Astrocyte (in vitro differentiated cells and primary cell): ENCODE measurements around the gene RAI2. TPM values are rescaled to one million over a fixed set of nuclear protein-coding genes. Genes with fewer than 3 reads are reported as not detected.

ENCODE experiments used
- DNase-seq: peaks from one replicate; pipeline ENCODE4 v3.0.0-alpha.2; 2010; ENCODE audit warnings: low read depth
- FAIRE-seq: peaks from 2 replicates; lab custom pipeline; 2011; peaks lifted over from hg19 to GRCh38; lab: Jason Lieb, UNC
- H2AFZ ChIP-seq: 2 replicates; pipeline ENCODE4 v1.6.0; 2012; ENCODE audit warnings: low read depth, low read length, inconsistent platforms
- H3K27ac ChIP-seq: 2 replicates; pipeline ENCODE4 v1.5.1; 2011; ENCODE audit warnings: low read depth, low read length, inconsistent platforms
- H3K27me3 ChIP-seq: 2 replicates; pipeline ENCODE4 v1.6.0; 2011; ENCODE audit warnings: low read length, inconsistent platforms; ENCODE audit not compliant: insufficient read depth
- H3K36me3 ChIP-seq: 2 replicates; pipeline ENCODE4 v1.5.1; 2011; ENCODE audit warnings: low read length, inconsistent platforms; ENCODE audit not compliant: insufficient read depth
- H3K4me1 ChIP-seq: 2 replicates; pipeline ENCODE4 v1.5.1; 2011; ENCODE audit warnings: low read length, inconsistent platforms; ENCODE audit not compliant: insufficient read depth
- H3K4me2 ChIP-seq: 2 replicates; pipeline ENCODE4 v1.6.0; 2012; ENCODE audit warnings: low read length, inconsistent platforms
- H3K4me3 ChIP-seq: 2 replicates; pipeline ENCODE4 v1.5.1; 2011; ENCODE audit warnings: low read depth, mild to moderate bottlenecking, low read length, inconsistent platforms; ENCODE audit not compliant: insufficient read depth
- H3K79me2 ChIP-seq: 2 replicates; pipeline ENCODE4 v1.6.0; 2012; ENCODE audit warnings: mild to moderate bottlenecking, low read length, inconsistent platforms; ENCODE audit not compliant: insufficient read depth
- H3K9ac ChIP-seq: 2 replicates; pipeline ENCODE4 v1.6.0; 2012; ENCODE audit warnings: mild to moderate bottlenecking, low read length, inconsistent platforms
- H3K9me3 ChIP-seq: 2 replicates; pipeline ENCODE4 v1.5.1; 2012; ENCODE audit warnings: low read depth, mild to moderate bottlenecking, low read length, inconsistent platforms; ENCODE audit not compliant: insufficient read depth
- H4K20me1 ChIP-seq: 2 replicates; pipeline ENCODE4 v1.6.0; 2012; ENCODE audit warnings: low read length, inconsistent platforms; ENCODE audit not compliant: insufficient read depth
- H3K27ac Mint-ChIP-seq: one replicate; pipeline ENCODE4 v1.8.0; 2021; ENCODE audit warnings: mild to moderate bottlenecking, mixed read lengths; ENCODE audit not compliant: unreplicated experiment
- H3K27me3 Mint-ChIP-seq: one replicate; pipeline ENCODE4 v1.8.0; 2021; ENCODE audit warnings: low read depth, mixed read lengths; ENCODE audit not compliant: unreplicated experiment
- H3K36me3 Mint-ChIP-seq: one replicate; pipeline ENCODE4 v1.8.0; 2021; ENCODE audit warnings: low read depth, mixed read lengths; ENCODE audit not compliant: unreplicated experiment
- H3K4me1 Mint-ChIP-seq: one replicate; pipeline ENCODE4 v1.8.0; 2021; ENCODE audit warnings: low read depth, mixed read lengths; ENCODE audit not compliant: unreplicated experiment
- H3K4me3 Mint-ChIP-seq: one replicate; pipeline ENCODE4 v1.8.0; 2021; ENCODE audit warnings: mild to moderate bottlenecking, moderate library complexity, mixed read lengths; ENCODE audit not compliant: unreplicated experiment
- H3K9me3 Mint-ChIP-seq: one replicate; pipeline ENCODE4 v1.8.0; 2021; ENCODE audit warnings: mild to moderate bottlenecking, mixed read lengths; ENCODE audit not compliant: unreplicated experiment
- CTCF ChIP-seq: IDR thresholded peaks from 2 replicates; pipeline ENCODE4 v1.5.1; 2011; ENCODE audit warnings: low read depth, mild to moderate bottlenecking, inconsistent platforms, low read length, moderate library complexity; ENCODE audit not compliant: insufficient read depth
- EZH2 ChIP-seq: IDR thresholded peaks from 2 replicates; pipeline ENCODE4 v1.6.1; 2012; ENCODE audit warnings: mild to moderate bottlenecking, low read length, inconsistent platforms; ENCODE audit not compliant: insufficient read depth
- total RNA-seq: library from RNA; stranded (reverse); gene quantifications from 2 replicates; pipeline ENCODE4 v1.2.1, GENCODE V29; 2021

The RAI2 gene
- total RNA-seq, 1 donor from 2014 or later, result 0.66 TPM

- Histone ChIP-seq H3K79me2 (no peaks in the 10 kb centered on the region), H3K36me3 (no peaks in the 10 kb centered on the region), H3K4me3 (no peak overlapping the region), H3K27me3 (no peaks in the 10 kb centered on the region), H4K20me1 (no peaks in the 10 kb centered on the region), H3K4me2 (no peak overlapping the region), H3K27ac (no peak overlapping the region), H3K9ac (no peak overlapping the region), H2AFZ (no peak overlapping the region), H3K9me3 (no peaks in the 10 kb centered on the region), H3K4me1 (no peaks in the 10 kb centered on the region)
- H3K9me3 Mint-ChIP-seq, result no peaks in the 10 kb centered on the region
- no peaks in the 10 kb centered on the region for H3K4me1 Mint-ChIP-seq
- no peaks in the 10 kb centered on the region for H3K36me3 Mint-ChIP-seq
- DNase-seq (no peak), FAIRE-seq (no peak)
- H3K27me3 Mint-ChIP-seq, result peaks cover 15% of the 10 kb centered on the region
- TF ChIP-seq CTCF, result no peak
- TF ChIP-seq EZH2, result no peak
- no peak overlapping the region for H3K4me3 Mint-ChIP-seq
- no peak overlapping the region for H3K27ac Mint-ChIP-seq
These were observed 27.1 kb downstream of the RAI2 start for GRCh38 chrX:17833954-17834353.

GRCh38 chrX:17831255-17831654, 29.8 kb downstream of the RAI2 start:
- H3K4me1 Mint-ChIP-seq, result no peaks in the 10 kb centered on the region
- H3K36me3 Mint-ChIP-seq, result peaks cover 2% of the 10 kb centered on the region
- H3K27ac ChIP-seq, result no peak overlapping the region

More at GRCh38 chrX:17831255-17831654, 29.8 kb downstream of the RAI2 start:
- FAIRE-seq (no peak), DNase-seq (no peak)
- no peaks in the 10 kb centered on the region for H3K36me3 ChIP-seq
- Mint-ChIP-seq H3K4me3 (no peak overlapping the region), H3K27ac (no peak overlapping the region), H3K9me3 (peaks cover 5% of the 10 kb centered on the region), H3K27me3 (peaks cover 11% of the 10 kb centered on the region)
- no peak overlapping the region for H3K9ac ChIP-seq
- TF ChIP-seq CTCF, result no peak
- no peak for TF ChIP-seq EZH2
- no peaks in the 10 kb centered on the region for H3K27me3 ChIP-seq
- no peak overlapping the region for H3K4me2 ChIP-seq
- no peak overlapping the region for H3K4me3 ChIP-seq
- H3K4me1 ChIP-seq, result no peaks in the 10 kb centered on the region
- H3K9me3 ChIP-seq, result no peaks in the 10 kb centered on the region
- no peaks in the 10 kb centered on the region for H3K79me2 ChIP-seq
- H4K20me1 ChIP-seq, result no peaks in the 10 kb centered on the region
- H2AFZ ChIP-seq, result no peak overlapping the region
